H1 (cell line): ENCODE data around the gene MEI1. TPM values are rescaled to one million over a fixed set of nuclear protein-coding genes. Genes with fewer than 3 reads are reported as not detected.

Source experiments
- CTCF ChIP-seq, 3 experiments: IDR thresholded peaks; 1 replicate in 2 of 3; 2 replicates in 1 of 3; pipeline versions ENCODE4 v1.5.1 to v1.6.1; 2011; ENCODE audit warnings: low read length in 3 of 3, mild to moderate bottlenecking in 3 of 3, inconsistent platforms in 2 of 3, low read depth in 1 of 3, moderate library complexity in 1 of 3; ENCODE audit not compliant: insufficient read depth in 1 of 3; ENCODE audit errors: control extremely low read depth in 1 of 3
- NANOG ChIP-seq: IDR thresholded peaks from 2 replicates; pipeline ENCODE4 v1.6.1; 2011; ENCODE audit warnings: low read length, low read depth, mild to moderate bottlenecking, inconsistent platforms; ENCODE audit not compliant: insufficient read depth, poor library complexity, severe bottlenecking
- SAP30 ChIP-seq: fragments of 300-600 bp; sonication (generic); IDR thresholded peaks from 2 replicates; pipeline ENCODE4 v1.7.1; 2012; ENCODE audit warnings: low read length, moderate library complexity, mild to moderate bottlenecking, inconsistent platforms; ENCODE audit not compliant: insufficient read depth, insufficient replicate concordance
- SIN3A ChIP-seq, 2 experiments: IDR thresholded peaks in 1 of 2; conservative IDR thresholded peaks in 1 of 2; 2 replicates each; pipeline ENCODE4 v1.6.1; 2011 to 2012; ENCODE audit warnings: low read length in 2 of 2, improper control_type of control experiment in 1 of 2, low read depth in 1 of 2, mild to moderate bottlenecking in 1 of 2
- SIX5 ChIP-seq: IDR thresholded peaks from 2 replicates; pipeline ENCODE4 v1.6.1; 2011; ENCODE audit warnings: mild to moderate bottlenecking, low read depth, low read length
- TAF7 ChIP-seq: optimal IDR thresholded peaks from 2 replicates; pipeline ENCODE3; 2011; ENCODE audit warnings: low read depth, mild to moderate bottlenecking, inconsistent platforms, low read length, moderate library complexity, borderline replicate concordance
- polyA plus RNA-seq, 7 experiments: library from polyadenylated mRNA; depleted of rRNA in 3 of 7; stranded (reverse) in 5 of 7; unstranded in 2 of 7; fragments of >200 nt in 5 of 7; fragments of 200-250 nt in 2 of 7; gene quantifications; 1 replicate in 5 of 7; 2 replicates in 1 of 7; 4 replicates in 1 of 7; pipeline versions ENCODE4 v1.2.1 to v1.2.3, GENCODE V29; 2011 to 2013; ENCODE audit warnings: missing spikeins in 2 of 7, mixed read lengths in 2 of 7
- total RNA-seq: library from RNA; stranded (reverse); fragmentation: NEBNext Ultra II Directional; extraction: Animal tissue kit (Norgen Biotek cat#: 25700); gene quantifications from 2 replicates; pipeline ENCODE4 v1.2.1, GENCODE V29; 2021

Gene MEI1
- total and polyA plus RNA-seq, 2 of the 8 experiments (the other 6 are each of a cell fraction or from before 2014, with no cell fraction given): 0.27 to 0.54 TPM

- TF ChIP-seq SIN3A (conservative IDR thresholded peaks at IDR 0.05 in 1 of 2, IDR thresholded peaks at IDR 0.05 in 1 of 2; ENCODE audit: low read depth in 1 of 2, low read length in 2 of 2) (no peak), NANOG (no peak), SAP30 (no peak), TAF7 (no peak), SIX5 (no peak), CTCF (IDR thresholded peaks at IDR 0.05; ENCODE audit: control extremely low read depth in 1 of 3, insufficient read depth in 1 of 3, low read depth in 1 of 3, low read length in 3 of 3) (no peak)
- TF ChIP-seq, all 59 proteins: peak for 0
Observed at GRCh38 chr22:41831383-41831782, 132.1 kb downstream of the MEI1 start (continued).
